HepG2 (cell line): Measurements from ENCODE around the gene HSDL1. TPM values are rescaled to one million over a fixed set of nuclear protein-coding genes. Genes with fewer than 3 reads are reported as not detected.

Experiments used
- BRF2 ChIP-seq: sonication (generic); formaldehyde crosslinking; IDR thresholded peaks from 2 replicates; pipeline ENCODE4 v1.8.1; 2022; ENCODE audit warnings: mild to moderate bottlenecking, missing genetic modification reagents
- EEA1 ChIP-seq: sonication (generic); formaldehyde crosslinking; IDR thresholded peaks from 2 replicates; pipeline ENCODE4 v1.5.1; 2020; ENCODE audit warnings: mild to moderate bottlenecking, missing genetic modification reagents, borderline replicate concordance
- ETV5 ChIP-seq: IDR thresholded peaks from 2 replicates; pipeline ENCODE4 v1.6.1; 2018; ENCODE audit warnings: missing biosample characterization, missing genetic modification reagents, inconsistent platforms, borderline replicate concordance
- HNF4G ChIP-seq, 2 experiments: sonication (generic) in 1 of 2; formaldehyde crosslinking in 1 of 2; IDR thresholded peaks; 2 replicates each; pipeline versions ENCODE4 v1.4.0 to v1.6.1; 2011 to 2020; ENCODE audit warnings: borderline replicate concordance in 2 of 2, low read depth in 2 of 2, mild to moderate bottlenecking in 2 of 2, low read length in 1 of 2, missing genetic modification reagents in 1 of 2, moderate library complexity in 1 of 2
- MAF1 ChIP-seq: sonication (generic); formaldehyde crosslinking; IDR thresholded peaks from 2 replicates; pipeline ENCODE4 v1.5.0; 2020; ENCODE audit warnings: missing genetic modification reagents, borderline replicate concordance
- MEIS1 ChIP-seq: sonication (generic); formaldehyde crosslinking; IDR thresholded peaks from 2 replicates; pipeline ENCODE4 v1.9.0; 2021; ENCODE audit warnings: mild to moderate bottlenecking, missing genetic modification reagents, moderate library complexity, borderline replicate concordance
- MEIS2 ChIP-seq: sonication (generic); formaldehyde crosslinking; IDR thresholded peaks from 2 replicates; pipeline ENCODE4 v1.9.0; 2021; ENCODE audit warnings: mild to moderate bottlenecking, missing genetic modification reagents
- NFE2 ChIP-seq: sonication (generic); formaldehyde crosslinking; IDR thresholded peaks from 2 replicates; pipeline ENCODE4 v1.4.0; 2020; ENCODE audit warnings: missing genetic modification reagents
- NFKBIZ ChIP-seq: IDR thresholded peaks from 2 replicates; pipeline ENCODE4 v1.6.1; 2018; ENCODE audit warnings: missing genetic modification reagents, missing compliant biosample characterization
- NPAS2 ChIP-seq: sonication (generic); formaldehyde crosslinking; IDR thresholded peaks from 2 replicates; pipeline ENCODE4 v1.8.0; 2022; ENCODE audit warnings: mild to moderate bottlenecking, missing genetic modification reagents, borderline replicate concordance
- PAWR ChIP-seq: sonication (generic); formaldehyde crosslinking; IDR thresholded peaks from 2 replicates; pipeline ENCODE4 v1.4.0; 2020; ENCODE audit warnings: missing genetic modification reagents, mild to moderate bottlenecking, borderline replicate concordance
- PCBP2 ChIP-seq: fragments of 200-400 bp; formaldehyde crosslinking; optimal IDR thresholded peaks from 2 replicates; pipeline ENCODE3; 2018; ENCODE audit warnings: low read length, low read depth; ENCODE audit not compliant: poor library complexity, severe bottlenecking
- PITX1 ChIP-seq: sonication (generic); formaldehyde crosslinking; IDR thresholded peaks from 2 replicates; pipeline ENCODE4 v1.5.1; 2020; ENCODE audit warnings: mild to moderate bottlenecking, missing genetic modification reagents
- POGZ ChIP-seq: sonication (generic); formaldehyde crosslinking; IDR thresholded peaks from 2 replicates; pipeline ENCODE4 v1.4.0; 2020; ENCODE audit warnings: mild to moderate bottlenecking, missing genetic modification reagents
- SCMH1 ChIP-seq: sonication (generic); formaldehyde crosslinking; IDR thresholded peaks from 2 replicates; pipeline ENCODE4 v1.9.0; 2021; ENCODE audit warnings: missing genetic modification reagents, mild to moderate bottlenecking, borderline replicate concordance
- THAP9 ChIP-seq: sonication (generic); formaldehyde crosslinking; IDR thresholded peaks from 2 replicates; pipeline ENCODE4; 2020; ENCODE audit warnings: missing genetic modification reagents, mild to moderate bottlenecking, borderline replicate concordance
- ZNF24 ChIP-seq: fragments of 450-650 bp; IDR thresholded peaks from 2 replicates; pipeline ENCODE4 v1.6.1; 2017; ENCODE audit warnings: antibody characterized with exemption, mild to moderate bottlenecking
- ZNF460 ChIP-seq: sonication (generic); formaldehyde crosslinking; IDR thresholded peaks from 2 replicates; pipeline ENCODE4 v1.5.1; 2020; ENCODE audit warnings: missing genetic modification reagents, mild to moderate bottlenecking, borderline replicate concordance
- ZNF572 ChIP-seq: sonication (generic); formaldehyde crosslinking; IDR thresholded peaks from 2 replicates; pipeline ENCODE4 v1.5.1; 2020; ENCODE audit warnings: mild to moderate bottlenecking, missing genetic modification reagents
- polyA plus RNA-seq, 8 experiments: library from polyadenylated mRNA; depleted of rRNA in 3 of 8; stranded (reverse) in 7 of 8; unstranded in 1 of 8; fragments of >200 nt; fragmentation: Illumina TruSeq in 4 of 8; extraction: Trizol in 4 of 8; gene quantifications; 2 replicates each; pipeline versions ENCODE4 v1.2.1 to v1.2.3, GENCODE V29; 2011 to 2016; ENCODE audit warnings: low read depth in 4 of 8, missing spikeins in 1 of 8, mixed read lengths in 1 of 8; ENCODE audit not compliant: insufficient read depth in 1 of 8
- total RNA-seq, 5 experiments: library from RNA; depleted of rRNA; stranded (reverse); fragments of >200 nt; fragmentation: Illumina TruSeq; extraction: Trizol; gene quantifications; 2 replicates each; pipeline ENCODE4 v1.2.3, GENCODE V29; 2016; ENCODE audit warnings: low read depth in 1 of 5
- TF ChIP-seq, protein P1 (sequence below), 2 experiments: IDR thresholded peaks; 2 replicates each; pipeline ENCODE4 v1.6.1; 2011 to 2012; ENCODE audit warnings: low read length in 2 of 2, borderline replicate concordance in 1 of 2, low read depth in 1 of 2, mild to moderate bottlenecking in 1 of 2, moderate library complexity in 1 of 2

HSDL1 gene
- total and polyA plus RNA-seq, 2 of the 13 experiments (the other 11 are each of a cell fraction or from before 2014, with no cell fraction given), result 49.2 to 49.7 TPM

- TF ChIP-seq, protein P1, sequence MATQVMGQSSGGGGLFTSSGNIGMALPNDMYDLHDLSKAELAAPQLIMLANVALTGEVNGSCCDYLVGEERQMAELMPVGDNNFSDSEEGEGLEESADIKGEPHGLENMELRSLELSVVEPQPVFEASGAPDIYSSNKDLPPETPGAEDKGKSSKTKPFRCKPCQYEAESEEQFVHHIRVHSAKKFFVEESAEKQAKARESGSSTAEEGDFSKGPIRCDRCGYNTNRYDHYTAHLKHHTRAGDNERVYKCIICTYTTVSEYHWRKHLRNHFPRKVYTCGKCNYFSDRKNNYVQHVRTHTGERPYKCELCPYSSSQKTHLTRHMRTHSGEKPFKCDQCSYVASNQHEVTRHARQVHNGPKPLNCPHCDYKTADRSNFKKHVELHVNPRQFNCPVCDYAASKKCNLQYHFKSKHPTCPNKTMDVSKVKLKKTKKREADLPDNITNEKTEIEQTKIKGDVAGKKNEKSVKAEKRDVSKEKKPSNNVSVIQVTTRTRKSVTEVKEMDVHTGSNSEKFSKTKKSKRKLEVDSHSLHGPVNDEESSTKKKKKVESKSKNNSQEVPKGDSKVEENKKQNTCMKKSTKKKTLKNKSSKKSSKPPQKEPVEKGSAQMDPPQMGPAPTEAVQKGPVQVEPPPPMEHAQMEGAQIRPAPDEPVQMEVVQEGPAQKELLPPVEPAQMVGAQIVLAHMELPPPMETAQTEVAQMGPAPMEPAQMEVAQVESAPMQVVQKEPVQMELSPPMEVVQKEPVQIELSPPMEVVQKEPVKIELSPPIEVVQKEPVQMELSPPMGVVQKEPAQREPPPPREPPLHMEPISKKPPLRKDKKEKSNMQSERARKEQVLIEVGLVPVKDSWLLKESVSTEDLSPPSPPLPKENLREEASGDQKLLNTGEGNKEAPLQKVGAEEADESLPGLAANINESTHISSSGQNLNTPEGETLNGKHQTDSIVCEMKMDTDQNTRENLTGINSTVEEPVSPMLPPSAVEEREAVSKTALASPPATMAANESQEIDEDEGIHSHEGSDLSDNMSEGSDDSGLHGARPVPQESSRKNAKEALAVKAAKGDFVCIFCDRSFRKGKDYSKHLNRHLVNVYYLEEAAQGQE (IDR thresholded peaks at IDR 0.05; ENCODE audit: borderline replicate concordance in 1 of 2, low read depth in 1 of 2, low read length in 2 of 2), result 0 out of 4 replicates have a peak, but pooled peaks of 1 of the 2 experiments have one; percentile 22
- TF ChIP-seq NFKBIZ (CRISPR knock-in tag) (0 out of 2 replicates have a peak, but pooled peaks have one; percentile 4), PCBP2 (no peak), NPAS2 (no peak), HNF4G (IDR thresholded peaks at IDR 0.05; ENCODE audit: borderline replicate concordance, low read depth, low read length) (peak; percentile 66; the same call in 1 of the 2 replicates), HNF4G (CRISPR knock-in tag; IDR thresholded peaks at IDR 0.05; ENCODE audit: borderline replicate concordance, low read depth) (0 out of 2 replicates have a peak, but pooled peaks have one; percentile 11), MEIS1 (CRISPR knock-in tag) (no peak), PITX1 (CRISPR knock-in tag) (peak; percentile 92), MAF1 (CRISPR knock-in tag) (peak; percentile 85; the same call in 1 of the 2 replicates), SCMH1 (CRISPR knock-in tag) (no peak), ZNF24 (no peak), POGZ (peak; percentile 45; the same call in 1 of the 2 replicates), ZNF572 (CRISPR knock-in tag) (0 out of 2 replicates have a peak, but pooled peaks have one; percentile 55), ETV5 (CRISPR knock-in tag) (0 out of 2 replicates have a peak, but pooled peaks have one; percentile 34), EEA1 (CRISPR knock-in tag) (no peak), PAWR (CRISPR knock-in tag) (no peak), BRF2 (CRISPR knock-in tag) (no peak), THAP9 (CRISPR knock-in tag) (peak; percentile 44; the same call in 1 of the 2 replicates), ZNF460 (peak; percentile 13; the same call in 1 of the 2 replicates), MEIS2 (CRISPR knock-in tag) (peak; percentile 43; the same call in 1 of the 2 replicates), NFE2 (CRISPR knock-in tag) (no peak)
Observed at GRCh38 chr16:84138824-84139627, 6.0 kb downstream of the HSDL1 start (continued).
